Neural progenitor cell (in vitro differentiated cells): Measurements from ENCODE around the gene DLK1. TPM values are rescaled to one million over a fixed set of nuclear protein-coding genes. Genes with fewer than 3 reads are reported as not detected.

Experiments used
- DNase-seq: peaks from one replicate; pipeline ENCODE4 v3.0.0-alpha.2; 2016; ENCODE audit warnings: low spot score
- H2AFZ ChIP-seq: fragments of 200-600 bp; sonication (generic); replicated peaks from 2 replicates; pipeline ENCODE4 v1.6.1; 2016; ENCODE audit warnings: antibody characterized with exemption
- H3F3A ChIP-seq: fragments of 200-600 bp; sonication (generic); 2 replicates; pipeline ENCODE4 v1.6.1; 2016; ENCODE audit warnings: antibody characterized with exemption, low read depth
- H3K27ac ChIP-seq: fragments of 200-600 bp; sonication (generic); 2 replicates; pipeline ENCODE4 v1.5.1; 2016; ENCODE audit warnings: mild to moderate bottlenecking
- H3K27me3 ChIP-seq: fragments of 200-600 bp; sonication (generic); 2 replicates; pipeline ENCODE4 v1.6.1; 2016; ENCODE audit warnings: mild to moderate bottlenecking, moderate library complexity
- H3K36me3 ChIP-seq: fragments of 200-600 bp; sonication (generic); 2 replicates; pipeline ENCODE4 v1.5.1; 2016
- H3K4me1 ChIP-seq: fragments of 200-600 bp; sonication (generic); 2 replicates; pipeline ENCODE4 v1.6.1; 2016; ENCODE audit warnings: mixed run types
- H3K4me2 ChIP-seq: fragments of 200-600 bp; sonication (generic); 2 replicates; pipeline ENCODE4 v1.6.1; 2016
- H3K4me3 ChIP-seq: fragments of 200-600 bp; sonication (generic); 2 replicates; pipeline ENCODE4 v1.5.1; 2016
- H3K79me2 ChIP-seq: fragments of 200-600 bp; sonication (generic); 2 replicates; pipeline ENCODE4 v1.6.1; 2016; ENCODE audit warnings: low read depth
- H3K9ac ChIP-seq: fragments of 200-600 bp; sonication (generic); 2 replicates; pipeline ENCODE4 v1.6.1; 2016
- H3K9me3 ChIP-seq: fragments of 200-600 bp; sonication (generic); 2 replicates; pipeline ENCODE4 v1.5.1; 2016; ENCODE audit warnings: low read depth
- H4K20me1 ChIP-seq: fragments of 200-600 bp; sonication (generic); 2 replicates; pipeline ENCODE4 v1.6.1; 2016; ENCODE audit warnings: low read depth
- H3K27ac Mint-ChIP-seq: 3 replicates; pipeline ENCODE4 v1.8.0; 2021; ENCODE audit warnings: mixed read lengths
- H3K27me3 Mint-ChIP-seq: 2 replicates; pipeline ENCODE4 v1.8.0; 2022; ENCODE audit warnings: low read depth, mild to moderate bottlenecking, inconsistent platforms, moderate library complexity, mixed read lengths; ENCODE audit not compliant: insufficient read depth
- H3K36me3 Mint-ChIP-seq: 3 replicates; pipeline ENCODE4 v1.8.0; 2021; ENCODE audit warnings: mixed read lengths
- H3K4me1 Mint-ChIP-seq: 3 replicates; pipeline ENCODE4 v1.8.0; 2021; ENCODE audit warnings: mixed read lengths
- H3K4me3 Mint-ChIP-seq: 3 replicates; pipeline ENCODE4 v1.8.0; 2021; ENCODE audit warnings: mild to moderate bottlenecking, moderate library complexity, mixed read lengths
- H3K9me3 Mint-ChIP-seq: 3 replicates; pipeline ENCODE4 v1.8.0; 2020; ENCODE audit warnings: mixed read lengths
- CTCF ChIP-seq: fragments of 200-600 bp; sonication (generic); IDR thresholded peaks from 2 replicates; pipeline ENCODE4 v1.5.1; 2017; ENCODE audit warnings: antibody characterized with exemption, mild to moderate bottlenecking
- EZH2 ChIP-seq: fragments of 200-600 bp; sonication (generic); IDR thresholded peaks from 2 replicates; pipeline ENCODE4 v1.6.1; 2017; ENCODE audit warnings: antibody characterized with exemption, mild to moderate bottlenecking, moderate library complexity
- EZH2phosphoT487 ChIP-seq: fragments of 200-600 bp; sonication (generic); IDR thresholded peaks from 2 replicates; pipeline ENCODE4 v1.6.1; 2017; ENCODE audit warnings: antibody characterized with exemption
- total RNA-seq: library from RNA; depleted of rRNA; stranded (reverse); fragments of >200 nt; gene quantifications from 2 replicates; pipeline ENCODE4 v1.2.3, GENCODE V29; 2015; ENCODE audit warnings: low replicate concordance

Gene DLK1
- total RNA-seq, 1 donor from 2014 or later, result 312 TPM

- no peak for TF ChIP-seq EZH2phosphoT487
- TF ChIP-seq CTCF, result no peak
- no peak for TF ChIP-seq EZH2
Measured at GRCh38 chr14:100770605-100771120, 44.0 kb downstream of the DLK1 start.

GRCh38 chr14:100771121-100771800 lies 44.6 kb downstream of the DLK1 start:
- no peaks in the 10 kb centered on the region for H3K27me3 ChIP-seq
- peaks cover 3% of the 10 kb centered on the region for H3K9me3 ChIP-seq
- peaks cover 28% of the 10 kb centered on the region for H3K9me3 Mint-ChIP-seq
- no peaks in the 10 kb centered on the region for H3F3A ChIP-seq
- H3K4me1 ChIP-seq, result no peaks in the 10 kb centered on the region
- H3K79me2 ChIP-seq, result no peaks in the 10 kb centered on the region
- no peaks in the 10 kb centered on the region for H3K36me3 ChIP-seq
- H3K4me2 ChIP-seq, result no peak overlapping the region
- H2AFZ ChIP-seq, result no peak overlapping the region
- TF ChIP-seq EZH2phosphoT487, result no peak
- no peak for TF ChIP-seq CTCF
- TF ChIP-seq EZH2, result no peak
- H3K27me3 Mint-ChIP-seq, result peaks cover 27% of the 10 kb centered on the region
- H4K20me1 ChIP-seq, result no peaks in the 10 kb centered on the region
- H3K9ac ChIP-seq, result no peak overlapping the region
- peaks cover 10% of the 10 kb centered on the region for H3K4me1 Mint-ChIP-seq
- no peaks in the 10 kb centered on the region for H3K36me3 Mint-ChIP-seq
- no peak overlapping the region for H3K4me3 ChIP-seq
- H3K27ac Mint-ChIP-seq, result peak overlapping the region; percentile 40
- no peak for DNase-seq
- H3K27ac ChIP-seq, result no peak overlapping the region
- no peak overlapping the region for H3K4me3 Mint-ChIP-seq

More at GRCh38 chr14:100770605-100771120, 44.0 kb downstream of the DLK1 start:
- H3K4me3 Mint-ChIP-seq, result no peak overlapping the region
- Histone ChIP-seq H4K20me1 (no peaks in the 10 kb centered on the region), H3K27me3 (no peaks in the 10 kb centered on the region), H3K36me3 (no peaks in the 10 kb centered on the region), H3K4me1 (peaks cover 2% of the 10 kb centered on the region), H3K79me2 (no peaks in the 10 kb centered on the region), H3K4me3 (no peak overlapping the region), H3K9ac (no peak overlapping the region), H3K4me2 (no peak overlapping the region), H2AFZ (no peak overlapping the region), H3K27ac (no peak overlapping the region), H3K9me3 (peaks cover 3% of the 10 kb centered on the region), H3F3A (peaks cover under 1% of the 10 kb centered on the region)
- DNase-seq, result no peak
- peaks cover 28% of the 10 kb centered on the region for H3K27me3 Mint-ChIP-seq
- H3K36me3 Mint-ChIP-seq, result no peaks in the 10 kb centered on the region
- peaks cover 8% of the 10 kb centered on the region for H3K4me1 Mint-ChIP-seq
- peaks cover 28% of the 10 kb centered on the region for H3K9me3 Mint-ChIP-seq
- peak overlapping the region; percentile 40 for H3K27ac Mint-ChIP-seq

GRCh38 chr14:100772607-100773165 lies 46.0 kb downstream of the DLK1 start:
- Mint-ChIP-seq H3K36me3 (no peaks in the 10 kb centered on the region), H3K9me3 (peaks cover 26% of the 10 kb centered on the region), H3K27ac (no peak overlapping the region), H3K4me1 (peaks cover 17% of the 10 kb centered on the region), H3K4me3 (no peak overlapping the region), H3K27me3 (peaks cover 28% of the 10 kb centered on the region)
- Histone ChIP-seq H3K9me3 (peaks cover 3% of the 10 kb centered on the region), H3K4me3 (no peak overlapping the region), H3K9ac (no peak overlapping the region), H3F3A (no peaks in the 10 kb centered on the region), H3K4me1 (no peaks in the 10 kb centered on the region), H3K27ac (no peak overlapping the region), H3K36me3 (no peaks in the 10 kb centered on the region), H3K27me3 (no peaks in the 10 kb centered on the region), H3K4me2 (no peak overlapping the region), H2AFZ (no peak overlapping the region), H4K20me1 (no peaks in the 10 kb centered on the region), H3K79me2 (no peaks in the 10 kb centered on the region)
- DNase-seq, result no peak
- TF ChIP-seq CTCF (no peak), EZH2 (no peak), EZH2phosphoT487 (no peak)
